Measurements from ENCODE around the gene LRRTM4. TPM values are rescaled to one million over a fixed set of nuclear protein-coding genes. Genes with fewer than 3 reads are reported as not detected.

LRRTM4 gene
- total RNA-seq, 6 donors from 2014 or later = 0.29 to 0.61 TPM; not detected in 4

- DNase-seq = no peak
- Histone ChIP-seq H3K4me3 (no peak overlapping the region), H3K27me3 (no peaks in the 10 kb centered on the region), H3K4me1 (no peaks in the 10 kb centered on the region), H3K36me3 (no peaks in the 10 kb centered on the region), H3K9me3 (no peaks in the 10 kb centered on the region), H3K27ac (no peak overlapping the region)
- TF ChIP-seq POLR2AphosphoS5 (IDR thresholded peaks at IDR 0.05) = no peak
- TF ChIP-seq POLR2A (IDR thresholded peaks at IDR 0.05) = no peak
- no peak for TF ChIP-seq EP300 (IDR thresholded peaks at IDR 0.05)
- no peak for TF ChIP-seq CTCF (IDR thresholded peaks at IDR 0.05)
- 80 to 87% methylated on average over 2 of the region's 2 CpGs for WGBS, 2 donors
- ATAC-seq (ENCODE audit: low FRiP score in 2 of 2) = no peak
Measured at GRCh38 chr2:77552956-77553355, 30.8 kb upstream of the LRRTM4 start.

GRCh38 chr2:77538031-77538430 is 15.9 kb upstream of the LRRTM4 start:
- H3K4me3 ChIP-seq = no peak overlapping the region
- no peaks in the 10 kb centered on the region for H3K36me3 ChIP-seq
- 87 to 98% methylated on average over 3 of the region's 3 CpGs for WGBS, 2 donors
- TF ChIP-seq POLR2AphosphoS5 (IDR thresholded peaks at IDR 0.05) (no peak), EP300 (IDR thresholded peaks at IDR 0.05) (no peak), POLR2A (IDR thresholded peaks at IDR 0.05) (no peak), CTCF (IDR thresholded peaks at IDR 0.05) (no peak)
- no peaks in the 10 kb centered on the region for H3K27me3 ChIP-seq
- no peak overlapping the region for H3K27ac ChIP-seq
- no peak for ATAC-seq (ENCODE audit: low FRiP score in 2 of 2)
- no peaks in the 10 kb centered on the region for H3K4me1 ChIP-seq
- no peak for DNase-seq
- H3K9me3 ChIP-seq = peaks cover 0 to 8% (median 0%) of the 10 kb centered on the region in 4 donors

GRCh38 chr2:77522888-77523287 is 712 bp upstream of the LRRTM4 start:
- H3K4me1 ChIP-seq = no peaks in the 10 kb centered on the region
- no peaks in the 10 kb centered on the region for H3K9me3 ChIP-seq
- TF ChIP-seq POLR2AphosphoS5 (IDR thresholded peaks at IDR 0.05) (no peak), POLR2A (IDR thresholded peaks at IDR 0.05) (no peak), EP300 (IDR thresholded peaks at IDR 0.05) (no peak), CTCF (IDR thresholded peaks at IDR 0.05) (no peak)
- no peaks in the 10 kb centered on the region for H3K27me3 ChIP-seq
- DNase-seq (no peak), ATAC-seq (ENCODE audit: low FRiP score in 2 of 2) (no peak)
- no peak overlapping the region for H3K27ac ChIP-seq
- WGBS, 2 donors = 70 to 73% methylated on average over 1 of the region's 1 CpG
- H3K36me3 ChIP-seq = no peaks in the 10 kb centered on the region
- H3K4me3 ChIP-seq = no peak overlapping the region

GRCh38 chr2:77521548-77521891 is 656 bp downstream of the LRRTM4 start:
- ATAC-seq (ENCODE audit: low FRiP score in 2 of 2) (no peak), DNase-seq (no peak)
- Histone ChIP-seq H3K9me3 (no peaks in the 10 kb centered on the region), H3K27me3 (no peaks in the 10 kb centered on the region), H3K36me3 (no peaks in the 10 kb centered on the region), H3K4me1 (no peaks in the 10 kb centered on the region), H3K27ac (no peak overlapping the region), H3K4me3 (no peak overlapping the region)
- TF ChIP-seq EP300 (IDR thresholded peaks at IDR 0.05) (no peak), POLR2AphosphoS5 (IDR thresholded peaks at IDR 0.05) (no peak), POLR2A (IDR thresholded peaks at IDR 0.05) (no peak), CTCF (IDR thresholded peaks at IDR 0.05) (no peak)
- WGBS, 2 donors = 23 to 24% methylated on average over 7 of the region's 7 CpGs

GRCh38 chr2:77520641-77521547 is 1.3 kb downstream of the LRRTM4 start:
- Histone ChIP-seq H3K9me3 (no peaks in the 10 kb centered on the region), H3K4me3 (no peak overlapping the region), H3K27ac (no peak overlapping the region), H3K36me3 (no peaks in the 10 kb centered on the region), H3K27me3 (no peaks in the 10 kb centered on the region), H3K4me1 (no peaks in the 10 kb centered on the region)
- no peak for ATAC-seq (ENCODE audit: low FRiP score in 2 of 2)
- TF ChIP-seq CTCF (IDR thresholded peaks at IDR 0.05) (no peak), POLR2AphosphoS5 (IDR thresholded peaks at IDR 0.05) (no peak), POLR2A (IDR thresholded peaks at IDR 0.05) (no peak), EP300 (IDR thresholded peaks at IDR 0.05) (no peak)
- DNase-seq = no peak
- WGBS, 2 donors = 13% methylated on average over 9 of the region's 9 CpGs

Data from upper lobe of left lung (tissue), 6 donors.